Fibroblast of the aortic adventitia (primary cell): ENCODE measurements around the gene IL1RAPL1. TPM values are rescaled to one million over a fixed set of nuclear protein-coding genes. Genes with fewer than 3 reads are reported as not detected.
A peak's percentile ranks its signal among the peaks of the same experiment; 100 is the strongest.

Experiments
- DNase-seq: peaks from one replicate; pipeline ENCODE4 v3.0.0-alpha.2; 2010; ENCODE audit warnings: low read depth
- H3K4me3 ChIP-seq: 2 replicates; pipeline ENCODE4 v1.5.1; 2011; ENCODE audit warnings: low read depth, mild to moderate bottlenecking, control low read depth, low read length, moderate library complexity
- CTCF ChIP-seq: IDR thresholded peaks from 2 replicates; pipeline ENCODE4 v1.5.1; 2011; ENCODE audit warnings: mild to moderate bottlenecking, low read length, control low read depth, inconsistent platforms; ENCODE audit not compliant: insufficient read depth
- total RNA-seq: library from RNA; depleted of rRNA; stranded (reverse); fragments of >200 nt; gene quantifications from 2 replicates; pipeline ENCODE4 v1.2.3, GENCODE V29; 2012; ENCODE audit warnings: low replicate concordance

The IL1RAPL1 gene
- total RNA-seq, 1 donor = 7.1 TPM

GRCh38 chrX:28850955-28851354 lies 263.7 kb downstream of the IL1RAPL1 start:
- TF ChIP-seq CTCF = no peak
- no peak for DNase-seq
- no peak overlapping the region for H3K4me3 ChIP-seq

- TF ChIP-seq CTCF = no peak
- DNase-seq = no peak
- H3K4me3 ChIP-seq = no peak overlapping the region
Measured at GRCh38 chrX:28851871-28852270, 264.6 kb downstream of the IL1RAPL1 start.

- TF ChIP-seq CTCF = no peak
- H3K4me3 ChIP-seq = no peak overlapping the region
- DNase-seq = peak; percentile 4
Measured at GRCh38 chrX:28854637-28855036, 267.4 kb downstream of the IL1RAPL1 start.

- no peak for TF ChIP-seq CTCF
- no peak for DNase-seq
- H3K4me3 ChIP-seq = no peak overlapping the region
Measured at GRCh38 chrX:28876408-28876807, 289.2 kb downstream of the IL1RAPL1 start.

GRCh38 chrX:28876901-28877300 lies 289.7 kb downstream of the IL1RAPL1 start:
- no peak for TF ChIP-seq CTCF
- H3K4me3 ChIP-seq = no peak overlapping the region
- DNase-seq = peak; percentile 18

GRCh38 chrX:28880136-28880535 lies 292.9 kb downstream of the IL1RAPL1 start:
- peak; percentile 15 for DNase-seq
- TF ChIP-seq CTCF = no peak
- no peak overlapping the region for H3K4me3 ChIP-seq

- H3K4me3 ChIP-seq = no peak overlapping the region
- no peak for DNase-seq
- TF ChIP-seq CTCF = no peak
Measured at GRCh38 chrX:28884823-28885222, 297.6 kb downstream of the IL1RAPL1 start.
